CD4-positive, alpha-beta T cell treated with Interferon alpha-2 for 1 hour (primary cell): ENCODE results near the gene PRDX5.
A peak's percentile ranks its signal among the peaks of the same experiment; 100 is the strongest.

Experiments
- DNase-seq, 2 donors: peaks; one replicate each; pipeline ENCODE4 v3.0.0-alpha.2; 2020 to 2022

The PRDX5 gene

DNA sequence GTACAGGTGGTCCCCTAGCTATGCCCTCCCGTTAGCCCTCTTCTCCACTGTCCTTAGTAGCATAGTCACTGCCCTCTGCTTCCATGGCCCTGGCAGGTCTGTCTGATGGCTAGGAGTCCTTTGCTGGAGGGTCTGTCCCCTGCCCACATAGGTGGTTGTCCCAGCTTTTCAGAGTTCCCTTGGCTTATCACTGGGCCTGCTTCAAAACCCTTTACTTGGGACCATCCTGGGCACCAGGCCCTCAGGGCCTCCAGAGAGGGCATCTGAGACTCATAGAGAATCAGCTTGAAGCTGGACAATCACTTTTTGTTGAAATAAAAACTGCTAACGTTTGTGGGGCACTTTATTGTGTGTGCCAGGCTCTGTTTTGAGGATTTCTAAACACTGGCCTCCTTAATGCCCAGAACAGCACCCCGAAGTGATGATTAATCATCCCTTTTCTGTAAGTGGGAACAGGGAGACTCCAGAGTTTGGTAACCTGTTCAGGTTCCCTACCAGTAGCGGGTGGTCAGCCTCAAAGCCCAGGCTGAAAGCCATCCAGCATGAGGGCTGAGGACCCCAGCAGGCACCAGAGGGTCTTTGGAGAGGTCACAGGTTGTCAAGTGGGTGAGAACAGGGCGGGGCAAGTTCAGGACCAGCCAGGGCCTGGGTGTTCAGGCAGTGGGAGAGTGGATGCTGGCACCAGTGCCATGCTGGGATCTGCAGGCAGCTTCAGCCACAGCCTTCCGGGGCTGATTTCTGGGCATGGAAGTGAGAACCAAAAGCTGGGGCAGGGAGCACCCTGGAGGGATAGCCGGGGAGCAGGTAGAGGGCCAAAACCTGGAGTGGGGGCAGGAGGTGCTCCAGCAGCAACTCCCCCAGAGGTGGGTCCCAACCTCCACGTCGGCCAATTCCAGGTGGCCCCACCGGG is 27.3 kb upstream of the PRDX5 start:
- DNase-seq = no peak

DNA sequence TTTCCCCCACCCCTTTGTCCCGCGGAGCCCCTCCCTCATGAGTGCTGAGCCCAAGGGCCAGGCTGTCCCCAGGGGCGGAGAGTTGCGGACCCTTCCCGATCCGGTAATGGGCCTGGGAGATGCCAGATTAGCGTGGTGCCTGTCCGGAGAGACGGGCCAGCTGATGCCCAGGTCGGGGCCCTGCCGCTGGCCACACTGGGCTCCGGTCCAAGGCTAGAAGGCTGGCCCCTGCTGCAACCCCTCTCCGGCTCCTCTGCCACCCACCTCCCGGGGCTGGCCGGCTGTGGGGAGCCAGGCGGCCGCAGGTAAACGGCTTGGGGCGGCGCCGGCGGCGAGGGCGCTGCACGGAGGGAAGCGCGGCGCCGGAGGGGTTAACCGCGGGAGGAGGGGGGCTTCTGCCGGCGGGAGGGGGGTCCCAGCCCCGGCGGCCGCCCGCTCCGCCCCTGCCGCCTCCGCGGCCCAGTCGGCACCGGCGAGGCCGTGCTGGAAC is 26.6 kb upstream of the PRDX5 start, which contains the start of gene KCNK4:
TSS of gene KCNK4 (plus strand) at position 41 of the 490 bp plus-strand sequence. CDS start 1,717 bp downstream, outside the sequence.
- no peak for DNase-seq

DNA sequence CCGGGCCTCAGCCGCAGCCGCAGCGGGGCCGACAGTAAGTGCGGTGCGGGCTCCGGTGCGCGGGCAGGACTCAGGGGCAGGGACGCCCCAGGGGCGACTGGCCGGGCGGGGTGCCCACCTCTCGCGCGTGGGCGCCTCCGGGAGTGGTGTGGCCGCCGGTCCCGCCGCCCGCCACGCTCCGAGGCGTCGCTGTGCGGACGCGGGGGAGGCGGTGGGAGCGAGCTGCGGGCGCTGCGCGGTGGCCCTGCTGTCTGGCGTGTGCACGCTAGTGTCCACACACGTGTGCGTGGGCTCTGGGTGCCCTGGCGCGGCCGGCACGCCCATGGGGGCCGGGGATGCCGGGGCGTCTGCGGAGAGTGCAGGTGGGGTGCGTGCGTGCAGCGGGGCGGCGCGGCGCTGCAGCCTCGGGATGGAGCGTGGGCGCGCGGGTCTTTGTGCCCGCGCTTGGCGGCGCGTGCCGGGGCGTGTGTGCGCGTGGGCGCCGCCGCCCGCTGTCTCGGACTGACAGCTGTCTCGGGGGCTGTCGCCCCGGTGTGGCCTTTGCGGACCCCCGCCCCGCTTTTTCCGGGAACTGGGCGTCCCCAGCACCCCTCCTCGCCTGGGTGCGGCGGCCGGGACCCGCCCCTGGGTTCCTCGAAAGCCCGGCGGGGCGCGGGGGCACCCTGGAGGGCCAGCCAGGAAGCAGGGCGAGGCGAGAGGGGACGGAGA is 26.0 kb upstream of the PRDX5 start:
- DNase-seq = no peak

DNA sequence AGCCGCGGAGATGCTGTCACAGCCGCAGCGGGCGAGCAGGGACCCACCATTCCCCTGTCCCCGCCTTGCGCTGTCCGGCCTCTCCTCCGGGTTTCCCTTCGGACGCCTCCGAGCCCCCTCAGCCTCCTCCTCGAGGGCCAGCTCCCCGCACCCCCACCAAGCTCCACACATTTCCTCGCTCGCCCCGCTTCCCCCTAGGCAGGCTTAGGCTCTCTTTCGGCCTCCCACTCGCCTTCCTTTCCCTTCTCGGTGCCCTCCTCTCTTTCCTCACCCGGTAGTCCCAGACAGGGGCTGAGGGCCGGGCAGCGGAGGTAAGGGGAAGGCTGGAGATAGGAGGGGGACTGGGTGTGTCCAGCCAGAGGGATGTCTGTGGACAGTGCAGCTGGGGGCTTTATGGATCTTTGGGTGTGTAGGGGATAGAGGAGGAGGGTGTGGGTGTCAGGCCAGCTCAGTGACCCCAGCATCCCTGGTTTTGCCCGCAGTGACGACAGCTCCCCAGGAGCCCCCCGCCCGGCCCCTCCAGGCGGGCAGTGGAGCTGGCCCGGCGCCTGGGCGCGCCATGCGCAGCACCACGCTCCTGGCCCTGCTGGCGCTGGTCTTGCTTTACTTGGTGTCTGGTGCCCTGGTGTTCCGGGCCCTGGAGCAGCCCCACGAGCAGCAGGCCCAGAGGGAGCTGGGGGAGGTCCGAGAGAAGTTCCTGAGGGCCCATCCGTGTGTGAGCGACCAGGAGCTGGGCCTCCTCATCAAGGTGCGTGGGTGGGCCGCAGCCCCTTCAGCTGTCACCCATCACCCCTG is 25.3 kb upstream of the PRDX5 start:
- DNase-seq = no peak

DNA sequence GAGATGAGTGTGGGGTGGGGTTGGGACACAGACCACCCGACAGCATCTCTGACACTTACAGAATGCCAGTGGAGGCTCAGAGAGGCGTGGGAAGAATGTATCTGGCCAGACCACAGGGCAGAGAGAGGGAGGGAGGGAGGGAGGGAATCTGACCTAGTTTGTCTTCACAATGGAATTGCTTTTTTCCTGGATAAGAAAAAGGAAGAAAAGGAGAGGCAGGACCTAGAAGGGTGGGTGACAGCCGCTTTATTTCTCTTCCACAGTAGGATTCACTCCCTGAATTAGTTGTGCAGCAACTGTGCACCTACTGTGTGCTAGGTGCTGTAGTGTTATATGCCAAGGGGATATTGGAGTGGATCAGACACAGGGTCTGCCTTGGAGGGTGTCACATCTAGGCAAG is 23.1 kb upstream of the PRDX5 start:
- no peak for DNase-seq

DNA sequence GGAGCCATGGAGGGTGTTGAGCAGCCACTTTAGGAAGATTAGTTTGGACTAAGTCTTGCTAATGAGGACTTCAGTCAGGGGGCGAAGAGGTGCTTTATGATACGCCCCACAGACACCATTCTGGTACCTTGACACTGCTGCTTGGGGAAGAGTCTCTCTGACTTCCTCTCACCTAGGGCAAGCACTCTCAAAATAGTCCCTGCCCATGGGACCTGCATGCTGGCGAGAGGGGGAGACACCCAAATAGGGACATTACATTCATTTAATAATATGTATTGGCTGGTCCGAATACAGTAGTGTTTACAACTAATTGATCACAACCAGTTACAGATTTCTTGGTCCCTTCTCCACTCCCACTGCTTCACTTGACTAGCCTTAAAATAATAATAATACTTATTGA is 22.2 kb upstream of the PRDX5 start:
- DNase-seq = no peak

DNA sequence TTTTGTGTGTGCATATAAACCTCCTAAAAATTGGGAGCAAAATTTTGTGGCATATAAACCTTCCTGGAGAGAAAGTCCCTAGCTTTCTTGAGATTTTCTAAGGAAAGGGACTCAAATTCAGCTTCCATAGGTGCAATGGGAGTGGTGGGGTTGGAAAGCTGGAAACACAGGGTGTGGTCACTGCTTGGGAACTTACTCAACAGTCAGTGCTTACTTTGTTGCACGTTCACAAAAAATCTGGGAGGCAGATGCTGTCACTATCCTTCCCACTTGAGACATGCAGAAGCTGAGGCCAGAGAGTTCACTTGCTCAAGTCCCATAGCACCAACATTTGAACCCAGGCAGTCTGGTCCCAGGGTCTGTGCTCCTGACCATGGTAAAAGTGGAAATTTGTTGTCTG is 21.7 kb upstream of the PRDX5 start:
- DNase-seq = no peak

DNA sequence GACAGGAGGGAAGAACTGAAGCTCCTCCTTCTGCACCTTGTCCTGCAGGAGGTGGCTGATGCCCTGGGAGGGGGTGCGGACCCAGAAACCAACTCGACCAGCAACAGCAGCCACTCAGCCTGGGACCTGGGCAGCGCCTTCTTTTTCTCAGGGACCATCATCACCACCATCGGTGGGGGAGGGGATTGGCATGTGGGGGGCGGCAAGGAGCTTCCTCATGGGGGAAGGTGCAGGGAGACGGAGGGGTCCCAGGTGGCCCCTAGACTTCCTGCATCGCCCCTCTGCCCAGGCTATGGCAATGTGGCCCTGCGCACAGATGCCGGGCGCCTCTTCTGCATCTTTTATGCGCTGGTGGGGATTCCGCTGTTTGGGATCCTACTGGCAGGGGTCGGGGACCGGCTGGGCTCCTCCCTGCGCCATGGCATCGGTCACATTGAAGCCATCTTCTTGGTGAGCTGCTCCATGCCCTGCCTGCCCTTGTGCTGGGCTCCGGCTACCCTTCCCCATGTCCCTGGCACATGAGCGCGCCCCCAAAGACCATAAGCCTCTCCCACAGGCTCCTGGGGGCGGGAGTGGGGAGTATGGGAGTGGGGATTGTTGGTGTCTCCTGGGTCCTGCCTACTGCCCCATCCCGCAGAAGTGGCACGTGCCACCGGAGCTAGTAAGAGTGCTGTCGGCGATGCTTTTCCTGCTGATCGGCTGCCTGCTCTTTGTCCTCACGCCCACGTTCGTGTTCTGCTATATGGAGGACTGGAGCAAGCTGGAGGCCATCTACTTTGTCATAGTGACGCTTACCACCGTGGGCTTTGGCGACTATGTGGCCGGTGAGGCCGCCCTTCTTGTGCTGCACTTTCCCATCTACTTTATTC is 20.9 kb upstream of the PRDX5 start:
- no peak for DNase-seq

DNA sequence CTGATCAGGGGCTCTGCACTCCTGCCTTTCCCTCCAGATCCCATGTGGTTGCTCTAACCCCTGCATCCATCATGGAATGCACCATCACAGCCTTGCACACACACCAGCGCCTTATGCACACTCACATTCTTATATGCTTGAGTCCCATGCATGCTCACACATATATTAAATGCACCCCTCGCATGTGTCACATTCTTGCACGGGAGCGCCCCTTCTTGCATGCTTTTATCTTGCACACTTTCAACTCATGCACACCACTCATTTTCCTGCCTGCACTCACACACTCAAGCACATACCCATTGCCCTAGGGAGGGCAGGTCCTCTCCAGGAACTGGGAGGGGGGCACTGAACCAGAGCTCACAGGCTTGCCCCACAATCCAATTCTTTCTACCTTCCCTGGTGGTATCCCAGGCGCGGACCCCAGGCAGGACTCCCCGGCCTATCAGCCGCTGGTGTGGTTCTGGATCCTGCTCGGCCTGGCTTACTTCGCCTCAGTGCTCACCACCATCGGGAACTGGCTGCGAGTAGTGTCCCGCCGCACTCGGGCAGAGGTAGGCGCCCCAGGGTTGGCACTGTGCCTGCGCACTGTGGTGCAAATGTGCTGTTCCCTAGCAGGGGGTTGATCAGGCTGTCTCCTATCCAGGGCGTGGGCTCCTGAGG is 20.1 kb upstream of the PRDX5 start:
- no peak for DNase-seq

DNA sequence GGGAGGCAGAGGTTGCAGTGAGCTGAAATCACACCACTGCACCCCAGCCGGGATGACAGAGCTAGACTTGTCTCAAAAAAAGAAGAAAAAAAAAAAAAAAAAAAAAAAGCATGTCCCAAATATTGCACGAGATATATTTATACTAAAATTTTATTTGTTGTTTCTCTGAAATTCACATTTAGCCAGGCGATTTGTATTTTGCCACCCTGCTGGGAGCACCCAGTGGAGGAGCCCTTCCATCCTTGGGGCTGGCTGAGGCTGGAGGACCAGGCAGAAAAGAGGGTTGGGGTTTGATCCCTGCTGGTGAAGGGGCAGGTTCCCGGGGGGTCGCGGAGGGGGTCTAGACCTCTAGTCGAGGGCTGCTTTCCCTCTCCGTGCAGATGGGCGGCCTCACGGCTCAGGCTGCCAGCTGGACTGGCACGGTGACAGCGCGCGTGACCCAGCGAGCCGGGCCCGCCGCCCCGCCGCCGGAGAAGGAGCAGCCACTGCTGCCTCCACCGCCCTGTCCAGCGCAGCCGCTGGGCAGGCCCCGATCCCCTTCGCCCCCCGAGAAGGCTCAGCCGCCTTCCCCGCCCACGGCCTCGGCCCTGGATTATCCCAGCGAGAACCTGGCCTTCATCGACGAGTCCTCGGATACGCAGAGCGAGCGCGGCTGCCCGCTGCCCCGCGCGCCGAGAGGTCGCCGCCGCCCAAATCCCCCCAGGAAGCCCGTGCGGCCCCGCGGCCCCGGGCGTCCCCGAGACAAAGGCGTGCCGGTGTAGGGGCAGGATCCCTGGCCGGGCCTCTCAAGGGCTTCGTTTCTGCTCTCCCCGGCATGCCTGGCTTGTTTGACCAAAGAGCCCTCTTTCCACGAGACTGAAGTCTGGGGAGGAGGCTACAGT is 18.7 kb upstream of the PRDX5 start:
- no peak for DNase-seq

DNA sequence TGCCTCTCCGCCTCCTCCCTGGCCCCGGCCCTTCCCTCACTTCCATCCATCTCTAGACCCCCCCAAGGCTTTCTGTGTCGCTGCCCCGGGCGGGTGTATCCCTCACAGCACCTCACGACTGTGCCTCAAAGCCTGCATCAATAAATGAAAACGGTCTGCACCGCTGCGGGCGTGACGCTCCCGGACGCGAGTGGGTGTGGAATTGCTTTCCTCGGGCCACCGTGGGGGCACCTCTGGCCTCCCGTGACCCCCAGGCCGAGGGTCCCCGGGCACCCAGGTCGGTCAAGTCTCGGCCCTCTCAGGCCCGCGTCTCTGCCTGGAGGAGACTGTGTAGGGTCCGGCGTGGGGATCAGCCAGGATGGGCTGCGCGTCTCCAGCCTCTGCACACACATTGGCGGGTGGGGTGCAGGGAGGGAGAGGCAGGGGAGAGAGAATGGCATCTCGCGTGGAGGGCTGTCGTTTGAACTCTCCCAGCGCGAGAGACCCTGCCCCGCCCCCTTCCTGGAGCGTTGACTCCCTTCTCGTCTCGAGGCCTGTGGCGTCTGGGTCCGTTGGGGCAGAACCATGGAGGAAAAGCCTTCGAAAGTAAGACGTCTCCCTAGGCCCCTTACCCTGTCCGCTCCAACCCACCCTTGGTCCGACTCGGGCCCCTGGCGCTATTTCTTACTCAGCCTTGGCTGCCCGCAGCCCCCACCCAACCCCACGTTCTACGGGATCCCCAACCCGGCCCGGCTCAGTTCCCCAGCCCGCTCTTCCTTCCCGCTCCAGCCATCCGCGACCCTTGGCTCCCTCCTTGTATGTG is 17.9 kb upstream of the PRDX5 start, which contains the start of gene CATSPERZ:
TSS of gene CATSPERZ (plus strand) at position 512 of the 802 bp plus-strand sequence. CDS start at position 565, 53 bp downstream.
- no peak for DNase-seq

DNA sequence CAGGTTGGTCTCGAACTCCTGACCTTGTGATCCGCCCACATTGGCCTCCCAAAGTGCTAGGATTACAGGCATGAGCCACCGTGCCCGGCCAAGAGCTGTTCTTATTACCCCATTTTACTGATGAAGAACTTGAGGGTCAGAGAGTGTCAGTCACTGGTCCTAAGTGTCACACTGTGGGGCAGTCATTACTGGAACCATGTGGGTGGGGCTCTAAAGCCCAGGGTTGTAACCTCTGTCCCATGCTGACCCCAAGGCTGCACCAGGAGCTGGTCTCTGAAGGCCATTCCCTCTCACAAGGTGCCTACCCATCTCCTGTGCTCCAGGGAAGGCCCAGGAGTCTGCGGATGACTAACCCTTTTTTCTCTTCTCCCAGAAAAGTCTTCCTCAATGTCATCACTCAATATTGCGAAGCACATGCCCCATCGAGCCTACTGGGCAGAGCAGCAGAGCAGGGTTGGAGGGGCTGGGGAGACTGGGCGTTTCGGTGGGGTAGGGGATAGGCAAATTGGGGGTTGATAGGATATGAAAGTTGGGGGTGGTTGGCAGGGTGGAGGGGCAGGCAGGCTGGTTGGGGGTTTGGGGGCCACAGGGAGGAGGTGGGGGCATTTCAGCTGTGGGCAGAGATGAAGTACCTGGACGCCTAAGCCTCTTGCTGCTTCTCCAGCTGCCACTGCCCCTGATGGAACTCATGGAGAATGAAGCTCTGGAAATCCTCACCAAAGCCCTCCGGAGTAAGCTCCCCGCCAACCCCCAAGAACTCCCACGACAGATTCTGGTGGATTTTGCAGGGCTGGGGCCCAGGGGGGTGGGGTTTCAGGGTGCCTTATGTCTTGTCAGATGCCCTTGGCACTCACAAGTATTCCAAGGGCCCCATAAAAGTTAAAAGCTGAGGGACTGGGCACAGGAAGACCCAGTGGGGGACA is 14.6 kb upstream of the PRDX5 start:
- DNase-seq = no peak

DNA sequence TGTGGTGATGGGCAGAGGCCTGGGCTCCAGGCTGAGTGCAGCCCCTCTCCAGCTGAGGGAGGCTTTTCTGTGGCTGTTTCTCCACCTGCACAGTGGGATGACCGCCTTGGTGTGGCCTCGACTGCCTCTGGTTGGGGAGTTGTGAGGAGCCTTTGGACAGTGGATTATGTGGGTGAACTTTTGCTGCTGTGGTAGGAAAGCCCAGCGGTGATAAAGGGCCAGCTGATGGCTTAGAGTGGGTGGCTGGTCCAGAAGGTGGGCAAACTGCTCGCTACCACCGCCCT is 13.9 kb upstream of the PRDX5 start:
- no peak for DNase-seq

DNA sequence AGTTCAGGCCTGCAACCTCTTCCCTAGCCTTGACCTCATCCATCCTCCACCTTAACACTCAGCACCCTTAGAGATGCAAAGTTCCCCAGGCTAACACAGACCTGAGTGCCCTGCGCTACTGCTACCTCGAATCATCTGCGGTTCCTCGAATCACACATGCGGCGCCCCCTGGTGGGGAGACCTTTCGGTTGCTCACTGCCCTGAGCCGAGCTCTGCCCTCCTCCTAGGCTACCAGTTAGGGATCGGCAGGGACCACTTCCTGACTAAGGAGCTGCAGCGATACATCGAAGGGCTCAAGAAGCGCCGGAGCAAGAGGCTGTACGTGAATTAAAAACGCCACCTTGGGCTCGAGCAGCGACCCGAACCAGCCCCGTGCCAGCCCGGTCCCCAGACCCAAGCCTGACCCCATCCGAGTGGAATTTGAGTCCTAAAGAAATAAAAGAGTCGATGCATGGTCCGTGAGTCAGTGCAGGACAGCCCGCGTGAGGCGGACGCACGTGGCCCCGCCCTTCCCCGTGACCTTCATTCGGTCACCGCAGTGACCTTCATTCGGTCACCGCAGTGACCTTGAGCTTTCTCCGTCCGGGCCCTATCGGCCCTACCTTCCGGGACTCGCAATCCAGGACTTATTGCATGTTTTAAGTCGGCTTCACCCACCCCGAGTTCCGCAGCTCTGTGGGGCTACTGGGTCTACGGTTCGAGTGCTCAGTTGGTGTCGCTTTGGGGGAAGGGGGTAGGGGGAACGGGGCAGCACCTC is 13.4 kb upstream of the PRDX5 start:
- peak; percentile 90 to 92 for DNase-seq

DNA sequence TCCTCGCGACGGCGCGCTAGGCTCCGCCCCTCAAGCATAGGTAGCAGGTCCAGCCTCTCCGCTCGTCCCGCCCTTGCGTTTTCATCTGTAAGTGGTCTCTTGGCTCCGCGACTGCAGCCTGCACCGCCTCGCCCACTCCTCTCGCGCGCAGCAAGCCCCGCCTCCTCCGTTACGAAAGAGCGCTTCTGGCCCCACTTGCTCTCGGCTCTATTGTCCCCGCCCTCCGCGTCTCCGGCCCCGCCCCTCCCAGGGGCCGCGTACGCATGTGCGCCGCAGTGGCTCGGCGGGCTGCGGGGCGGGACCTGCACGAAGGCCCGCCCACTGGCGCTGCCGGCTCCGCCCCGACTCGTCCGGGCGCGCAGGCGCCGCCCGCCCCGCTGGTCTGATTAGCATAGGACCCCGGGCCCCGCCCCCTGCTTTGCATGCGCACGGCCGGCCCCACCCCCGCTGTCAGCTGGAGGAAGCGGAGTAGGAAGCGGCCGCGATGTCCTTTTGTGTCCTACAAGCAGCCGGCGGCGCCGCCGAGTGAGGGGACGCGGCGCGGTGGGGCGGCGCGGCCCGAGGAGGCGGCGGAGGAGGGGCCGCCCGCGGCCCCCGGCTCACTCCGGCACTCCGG is 12.7 kb upstream of the PRDX5 start, which contains the start of gene ESRRA:
TSS of gene ESRRA (plus strand) at position 450 of the 616 bp plus-strand sequence. CDS start 1,656 bp downstream, outside the sequence.
- peak; percentile 98 to 99 for DNase-seq

DNA sequence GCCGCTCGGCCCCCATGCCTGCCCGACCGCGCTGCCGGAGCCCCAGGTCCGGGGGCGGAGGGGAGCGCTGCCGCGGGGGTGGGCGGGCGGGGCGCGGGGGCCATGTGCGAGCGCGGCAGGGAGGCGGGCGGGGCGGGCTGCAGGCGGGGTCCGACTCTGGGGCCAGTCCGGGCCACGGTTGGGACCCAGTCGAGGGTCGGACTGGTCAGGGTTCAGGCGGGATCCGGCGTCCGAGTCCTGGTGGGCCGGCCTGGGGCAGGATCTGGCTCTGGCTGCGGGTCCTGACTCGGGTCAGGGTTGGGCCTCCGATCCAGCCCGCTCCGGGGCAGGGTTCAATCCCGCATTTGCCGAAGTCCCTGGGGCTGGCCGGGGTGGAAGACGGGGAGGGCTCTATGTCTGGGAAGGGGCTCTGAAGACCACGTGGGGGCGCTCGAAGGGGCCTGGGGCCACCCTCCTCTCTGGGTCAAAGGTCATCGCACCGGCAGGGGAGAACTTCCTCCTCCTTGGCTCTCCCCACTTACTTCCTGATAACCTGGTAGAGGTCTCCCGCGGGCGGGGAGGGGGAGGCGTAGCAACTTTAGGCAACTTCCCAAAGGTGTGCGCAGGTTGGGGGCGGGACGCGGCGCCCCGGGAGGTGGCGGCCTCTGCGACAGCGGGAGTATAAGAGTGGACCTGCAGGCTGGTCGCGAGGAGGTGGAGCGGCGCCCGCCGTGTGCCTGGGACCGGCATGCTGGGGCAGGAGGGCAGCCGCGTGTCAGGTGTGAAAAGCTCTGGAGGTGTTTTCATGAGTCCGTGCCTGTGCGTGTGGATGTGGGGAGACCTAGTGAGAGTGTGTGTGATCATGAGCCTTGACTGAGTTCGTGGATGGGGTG is 12.0 kb upstream of the PRDX5 start:
- peak; percentile 71 to 80 for DNase-seq
